Measurements from ENCODE around the gene UMODL1. TPM values are rescaled to one million over a fixed set of nuclear protein-coding genes. Genes with fewer than 3 reads are reported as not detected.

The UMODL1 gene
- total RNA-seq, 1 experiment from 2014 or later = not detected

GRCh38 chr21:42132183-42132582, 61.1 kb downstream of the UMODL1 start:
- Mint-ChIP-seq H3K27ac (no peak overlapping the region), H3K27me3 (ENCODE audit: low read depth) (peaks cover 3% of the 10 kb centered on the region; the same call in 1 of the 2 replicates), H3K4me3 (no peak overlapping the region), H3K36me3 (ENCODE audit: insufficient read depth in 1 of 3, low read depth in 3 of 3) (no peaks in the 10 kb centered on the region), H3K9me3 (no peaks in the 10 kb centered on the region; a peak in 1 of 5 replicates), H3K4me1 (no peaks in the 10 kb centered on the region; a peak in 1 of 4 replicates)
- no peak overlapping the region for H2AK5ac ChIP-seq (ENCODE audit: insufficient read length, low read length)
- H2AFZ ChIP-seq (ENCODE audit: low read length) = no peak overlapping the region
- H2BK5ac ChIP-seq (ENCODE audit: insufficient read length, low read length) = no peak overlapping the region
- no peaks in the 10 kb centered on the region for H3K9me3 ChIP-seq (ENCODE audit: control insufficient read depth, low read depth, low read length)
- H3K56ac ChIP-seq (ENCODE audit: insufficient read length, low read depth, low read length) = no peak overlapping the region
- no peak for TF ChIP-seq CTCF (conservative IDR thresholded peaks at IDR 0.05)
- no peak overlapping the region for H3K4ac ChIP-seq (ENCODE audit: low read depth, low read length)
- no peak overlapping the region for H2BK120ac ChIP-seq (ENCODE audit: low read depth, low read length, poor library complexity, severe bottlenecking)
- no peak overlapping the region for H2BK12ac ChIP-seq (ENCODE audit: insufficient read length, low read depth, low read length)
- H3K23ac ChIP-seq (ENCODE audit: insufficient read length, low read depth, low read length) = no peak overlapping the region
- no peak overlapping the region for H3K27ac ChIP-seq (ENCODE audit: insufficient read length, low read depth, low read length)
- no peak overlapping the region for H3T11ph ChIP-seq (ENCODE audit: low read length)
- H4K20me1 ChIP-seq (ENCODE audit: control insufficient read depth, insufficient read depth, insufficient read length) = peaks cover 3% of the 10 kb centered on the region
- DNase-seq = no peak
- no peaks in the 10 kb centered on the region for H3K27me3 ChIP-seq (ENCODE audit: insufficient read depth, low read length)
- H3K4me1 ChIP-seq (ENCODE audit: insufficient read depth, low read length) = no peaks in the 10 kb centered on the region
- no peak overlapping the region for H3K18ac ChIP-seq (ENCODE audit: insufficient read length, low read depth, low read length)
- H3K79me1 ChIP-seq (ENCODE audit: insufficient read depth, low read depth, low read length, poor library complexity, severe bottlenecking) = no peaks in the 10 kb centered on the region
- H4K91ac ChIP-seq (ENCODE audit: insufficient read length, low read depth, low read length) = no peak overlapping the region
- no peak overlapping the region for H2BK20ac ChIP-seq (ENCODE audit: low read depth, low read length, poor library complexity, severe bottlenecking)
- no peak overlapping the region for H3K14ac ChIP-seq (ENCODE audit: insufficient read depth, low read length)
- no peaks in the 10 kb centered on the region for H3K23me2 ChIP-seq (ENCODE audit: insufficient read length, low read depth, low read length, poor library complexity, severe bottlenecking)
- H3K79me2 ChIP-seq (ENCODE audit: insufficient read depth, low read length) = no peaks in the 10 kb centered on the region
- H4K8ac ChIP-seq (replicated peaks; ENCODE audit: insufficient read length, low read depth, low read length) = no peak overlapping the region
- H3K4me2 ChIP-seq (ENCODE audit: insufficient read depth, insufficient read length, low read length) = no peak overlapping the region
- H3K9ac ChIP-seq (ENCODE audit: extremely low read depth, insufficient read length, low read length) = no peak overlapping the region
- no peak overlapping the region for H4K5ac ChIP-seq (ENCODE audit: insufficient read length, low read depth, low read length)
- 100% methylated on average over 1 of the region's 1 CpG for WGBS (ENCODE audit: extremely low coverage, insufficient read length, low lambda C conversion rate)
- no peak overlapping the region for H2BK15ac ChIP-seq (ENCODE audit: low read depth, low read length)
